HG03439 (cell line): ENCODE results near the gene COX18.

Experiments
- ATAC-seq: cut with Tn5 transposase; IDR thresholded peaks from one replicate; pipeline ENCODE4 v1.9.1; 2021; ENCODE audit warnings: mild to moderate bottlenecking, moderate library complexity; ENCODE audit not compliant: unreplicated experiment

The COX18 gene

GRCh38 chr4:73053974-73054480, 15.5 kb downstream of the COX18 start:
- no peak for ATAC-seq

DNA sequence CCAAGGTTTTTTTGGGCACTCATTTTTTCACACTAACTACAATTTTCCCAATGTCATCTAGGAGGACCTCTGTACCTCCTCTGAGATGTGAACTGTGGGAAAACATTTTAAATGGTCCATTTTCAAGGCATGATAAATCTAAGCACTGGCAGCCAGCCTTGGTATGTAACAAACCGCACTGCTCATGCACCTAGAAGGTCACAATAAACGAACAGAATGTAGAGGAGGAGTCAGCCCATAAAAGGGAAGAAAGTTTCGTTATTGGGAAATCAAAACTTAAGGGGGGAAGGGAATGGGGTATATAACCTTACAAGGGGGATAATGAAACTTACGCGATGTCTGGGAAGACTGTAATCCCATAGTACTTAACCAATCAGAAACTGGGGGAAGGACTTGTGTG, 16.4 kb downstream of the COX18 start:
- no peak for ATAC-seq

DNA sequence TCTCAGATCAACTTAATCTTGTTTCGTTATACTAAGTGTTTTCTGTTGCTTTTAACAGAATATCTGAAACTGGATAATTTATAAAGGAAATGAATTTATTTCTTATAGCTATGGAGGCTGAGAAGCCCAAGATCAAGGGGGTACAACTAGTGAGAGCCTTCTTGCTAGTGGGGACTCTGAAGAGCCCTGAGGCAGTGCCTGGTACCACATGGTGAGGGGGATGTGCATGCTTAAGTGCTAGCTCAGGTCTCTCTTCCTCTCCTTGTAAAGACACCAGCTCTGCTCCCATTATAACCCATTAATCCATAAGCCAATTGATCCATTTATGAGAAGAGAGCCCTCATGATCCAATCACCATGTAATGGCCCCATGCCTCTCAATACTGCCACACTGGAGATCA, 17.9 kb downstream of the COX18 start:
- no peak for ATAC-seq

- ATAC-seq, result no peak
Measured at GRCh38 chr4:73045879-73046278, 23.6 kb downstream of the COX18 start.

- ATAC-seq, result no peak
Measured at GRCh38 chr4:73037057-73037456, 32.5 kb downstream of the COX18 start.

DNA sequence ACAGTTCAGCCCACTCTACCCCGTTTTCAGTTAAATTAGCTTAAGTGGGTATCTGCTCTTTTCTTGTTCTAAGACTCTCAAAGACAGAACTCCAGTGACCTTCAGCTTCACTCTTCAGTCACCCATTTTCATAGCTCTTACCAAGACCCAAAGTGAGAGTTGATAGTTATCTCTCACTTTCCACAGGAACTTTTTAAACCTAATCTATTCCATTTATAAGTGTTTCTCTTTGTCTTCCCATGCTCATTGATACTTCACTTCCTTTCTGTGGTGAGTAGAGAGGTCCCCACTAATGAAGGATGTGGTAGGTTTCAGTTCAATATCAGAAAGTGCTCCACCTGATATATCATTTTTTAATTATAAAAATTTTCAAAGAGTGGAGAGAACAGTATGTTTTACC, 33.4 kb downstream of the COX18 start:
- ATAC-seq, result no peak

- no peak for ATAC-seq
Measured at GRCh38 chr4:73034896-73035295, 34.6 kb downstream of the COX18 start.

- no peak for ATAC-seq
Measured at GRCh38 chr4:73028621-73029020, 40.9 kb downstream of the COX18 start.

DNA sequence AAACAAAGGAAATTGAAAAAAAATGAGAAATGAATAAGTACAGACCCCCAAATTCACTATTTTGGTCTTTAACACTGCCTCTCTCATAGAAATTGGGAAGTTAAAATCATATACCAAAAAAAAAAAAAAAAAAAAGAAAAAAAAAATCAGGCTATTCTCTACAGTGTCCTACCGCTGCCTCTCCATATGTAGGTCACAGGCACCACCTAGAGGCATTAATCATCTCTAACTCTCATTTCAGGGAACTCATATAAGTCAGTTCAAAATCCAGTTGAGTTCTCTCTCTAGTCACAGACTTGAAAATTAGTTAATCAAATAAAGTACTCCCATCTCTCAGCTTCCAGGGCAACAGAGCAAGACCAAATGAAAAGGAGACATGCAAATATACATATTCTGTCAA, 47.9 kb downstream of the COX18 start:
- ATAC-seq, result no peak

GRCh38 chr4:73019462-73020047, 50.0 kb downstream of the COX18 start:
- no peak for ATAC-seq

DNA sequence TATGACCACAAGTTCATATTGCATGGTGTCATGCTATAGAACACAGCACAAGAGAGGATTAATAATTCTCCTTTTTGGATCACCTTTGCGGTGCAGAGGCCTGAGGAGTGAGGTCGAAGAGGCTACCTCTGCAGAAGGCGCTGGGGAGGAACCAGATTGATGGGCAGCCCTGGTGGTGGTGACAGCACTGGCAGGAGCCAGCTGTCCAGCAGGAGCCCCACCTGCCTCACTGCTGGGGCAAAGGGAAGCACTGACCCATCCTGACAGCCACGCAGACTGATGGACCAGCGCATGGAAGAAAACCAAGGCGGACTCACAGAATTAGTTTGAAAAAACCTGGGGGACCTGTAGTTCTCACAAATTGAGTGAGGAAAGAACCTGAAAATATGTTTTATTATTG, 50.9 kb downstream of the COX18 start:
- ATAC-seq, result no peak

DNA sequence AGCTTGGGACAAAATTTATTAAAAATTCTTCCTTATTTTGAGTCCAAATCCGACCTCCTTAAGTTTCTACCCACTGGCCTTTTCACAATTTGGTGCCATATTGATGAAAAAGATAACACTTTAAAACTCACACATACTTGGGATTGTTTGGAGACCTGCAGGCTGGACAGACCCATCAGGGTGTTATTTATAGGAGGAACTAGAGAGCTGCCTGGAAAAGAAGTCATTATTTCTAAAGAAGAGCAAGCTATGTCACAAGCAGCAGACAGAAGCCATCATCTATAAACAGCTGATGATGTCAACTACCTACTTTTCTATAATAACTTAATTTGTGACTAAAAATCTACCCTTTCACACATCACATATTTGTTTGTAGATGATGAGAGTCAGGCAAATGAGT, 56.2 kb downstream of the COX18 start:
- no peak for ATAC-seq

GRCh38 chr4:73012673-73013072, 56.8 kb downstream of the COX18 start:
- ATAC-seq, result no peak

- no peak for ATAC-seq
Measured at GRCh38 chr4:73011629-73011985, 57.9 kb downstream of the COX18 start.

- ATAC-seq, result no peak
Measured at GRCh38 chr4:73010789-73011628, 58.5 kb downstream of the COX18 start.

GRCh38 chr4:73007526-73008100, 61.9 kb downstream of the COX18 start:
- ATAC-seq, result no peak

DNA sequence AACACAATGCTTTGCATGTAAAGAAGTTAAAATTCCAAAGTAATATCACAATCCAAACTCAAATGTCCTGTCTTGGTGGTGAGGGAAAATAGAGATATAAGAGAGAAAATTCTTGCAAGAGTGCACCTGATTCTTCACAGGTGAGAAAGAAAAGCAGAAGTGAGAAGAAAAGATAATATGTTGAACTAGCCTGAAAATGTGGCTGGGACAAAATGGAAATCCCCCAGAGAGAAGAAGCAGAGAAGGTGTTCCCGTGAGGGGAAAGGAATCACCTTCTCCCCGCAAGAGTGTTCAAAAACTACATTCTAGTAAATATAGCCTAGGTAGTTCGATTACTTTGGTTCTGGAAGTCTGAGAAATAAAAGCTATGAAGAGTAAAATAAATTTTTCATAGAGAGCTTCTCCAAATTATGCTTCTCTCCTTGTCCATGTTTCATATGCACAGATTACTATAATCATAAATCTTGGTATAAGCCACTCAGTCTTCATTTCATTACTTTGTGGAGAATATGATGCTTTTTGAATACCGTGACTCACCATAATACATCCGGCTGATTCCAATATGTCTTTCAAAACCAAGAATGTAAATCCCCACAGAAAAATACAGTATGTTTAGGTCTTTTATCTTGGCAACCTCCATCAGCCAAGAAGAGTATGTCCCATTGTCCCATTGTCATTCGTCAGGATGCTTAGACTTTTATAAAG, 63.1 kb downstream of the COX18 start:
- no peak for ATAC-seq

- ATAC-seq, result no peak
Measured at GRCh38 chr4:73005514-73005913, 64.0 kb downstream of the COX18 start.
